ENCODE data around the gene PAPPA2. TPM values are rescaled to one million over a fixed set of nuclear protein-coding genes. Genes with fewer than 3 reads are reported as not detected.

PAPPA2 gene
- total and polyA plus RNA-seq, 3 experiments from 2014 or later: 0.29 to 0.55 TPM; not detected in 1

- ChIA-PET POLR2A (no interaction called here), CTCF (no interaction called here)
- no peaks in the 10 kb centered on the region for H3K27me3 Mint-ChIP-seq
- H3K4me3 ChIP-seq (ENCODE audit: low read length): no peak overlapping the region
- H3K4me1 Mint-ChIP-seq: no peaks in the 10 kb centered on the region
- H3K27ac ChIP-seq (ENCODE audit: low read depth, low read length): no peak overlapping the region
- no peak overlapping the region for H3K4me3 Mint-ChIP-seq
- peak in 2 of 5 donors; percentile 3 to 24 for DNase-seq
- H3K27me3 ChIP-seq (ENCODE audit: insufficient read depth, low read length, poor library complexity, severe bottlenecking): no peaks in the 10 kb centered on the region
- no peaks in the 10 kb centered on the region for H3K36me3 ChIP-seq (ENCODE audit: insufficient read depth, low read length)
- peaks cover 0 to 3% (median 0%) of the 10 kb centered on the region in 5 donors for H3K9me3 Mint-ChIP-seq
- no peaks in the 10 kb centered on the region for H3K9me3 ChIP-seq (ENCODE audit: low read length)
- no peaks in the 10 kb centered on the region for H3K36me3 Mint-ChIP-seq
- H3K4me1 ChIP-seq (ENCODE audit: insufficient read depth, low read length): no peaks in the 10 kb centered on the region
- no peak overlapping the region for H3K27ac Mint-ChIP-seq
Measured at GRCh38 chr1:176880955-176881595, 418.1 kb downstream of the PAPPA2 start.

- H3K4me1 Mint-ChIP-seq: no peaks in the 10 kb centered on the region
- no peak overlapping the region for H3K4me3 ChIP-seq (ENCODE audit: low read length)
- H3K9me3 Mint-ChIP-seq: peaks cover 0 to 3% (median 0%) of the 10 kb centered on the region in 5 donors
- no peak for DNase-seq
- no peaks in the 10 kb centered on the region for H3K9me3 ChIP-seq (ENCODE audit: low read length)
- no peak overlapping the region for H3K4me3 Mint-ChIP-seq
- H3K36me3 Mint-ChIP-seq: no peaks in the 10 kb centered on the region
- H3K27ac Mint-ChIP-seq: no peak overlapping the region
- no peaks in the 10 kb centered on the region for H3K36me3 ChIP-seq (ENCODE audit: insufficient read depth, low read length)
- H3K4me1 ChIP-seq (ENCODE audit: insufficient read depth, low read length): no peaks in the 10 kb centered on the region
- CTCF ChIA-PET: no interaction called here
- POLR2A ChIA-PET: no interaction called here
- H3K27me3 Mint-ChIP-seq: no peaks in the 10 kb centered on the region
- H3K27ac ChIP-seq (ENCODE audit: low read depth, low read length): no peak overlapping the region
- no peaks in the 10 kb centered on the region for H3K27me3 ChIP-seq (ENCODE audit: insufficient read depth, low read length, poor library complexity, severe bottlenecking)
Measured at GRCh38 chr1:176884286-176884685, 421.3 kb downstream of the PAPPA2 start.

- Histone ChIP-seq H3K27ac (ENCODE audit: low read depth, low read length) (no peak overlapping the region), H3K4me3 (ENCODE audit: low read length) (no peak overlapping the region), H3K36me3 (ENCODE audit: insufficient read depth, low read length) (no peaks in the 10 kb centered on the region), H3K27me3 (ENCODE audit: insufficient read depth, low read length, poor library complexity, severe bottlenecking) (no peaks in the 10 kb centered on the region), H3K4me1 (ENCODE audit: insufficient read depth, low read length) (no peaks in the 10 kb centered on the region), H3K9me3 (ENCODE audit: low read length) (no peaks in the 10 kb centered on the region)
- ChIA-PET CTCF (no interaction called here), POLR2A (no interaction called here)
- no peaks in the 10 kb centered on the region for H3K27me3 Mint-ChIP-seq
- no peaks in the 10 kb centered on the region for H3K36me3 Mint-ChIP-seq
- H3K9me3 Mint-ChIP-seq: peaks cover 0 to 3% (median 0%) of the 10 kb centered on the region in 5 donors
- no peaks in the 10 kb centered on the region for H3K4me1 Mint-ChIP-seq
- H3K27ac Mint-ChIP-seq: no peak overlapping the region
- no peak for DNase-seq
- no peak overlapping the region for H3K4me3 Mint-ChIP-seq
Measured at GRCh38 chr1:176884911-176885310, 421.9 kb downstream of the PAPPA2 start.

GRCh38 chr1:176885341-176885740, 422.4 kb downstream of the PAPPA2 start:
- Mint-ChIP-seq H3K27me3 (no peaks in the 10 kb centered on the region), H3K27ac (peak overlapping the region in 2 of 8 donors; percentile 4 to 20), H3K36me3 (no peaks in the 10 kb centered on the region), H3K9me3 (peaks cover 0 to 5% (median 0%) of the 10 kb centered on the region in 5 donors), H3K4me1 (no peaks in the 10 kb centered on the region), H3K4me3 (no peak overlapping the region)
- H3K4me1 ChIP-seq (ENCODE audit: insufficient read depth, low read length): no peaks in the 10 kb centered on the region
- H3K27ac ChIP-seq (ENCODE audit: low read depth, low read length): no peak overlapping the region
- no peaks in the 10 kb centered on the region for H3K36me3 ChIP-seq (ENCODE audit: insufficient read depth, low read length)
- POLR2A ChIA-PET: no interaction called here
- no peak for DNase-seq
- H3K4me3 ChIP-seq (ENCODE audit: low read length): no peak overlapping the region
- CTCF ChIA-PET: no interaction called here
- H3K9me3 ChIP-seq (ENCODE audit: low read length): no peaks in the 10 kb centered on the region
- no peaks in the 10 kb centered on the region for H3K27me3 ChIP-seq (ENCODE audit: insufficient read depth, low read length, poor library complexity, severe bottlenecking)

GRCh38 chr1:176885751-176886150, 422.8 kb downstream of the PAPPA2 start:
- no peaks in the 10 kb centered on the region for H3K4me1 ChIP-seq (ENCODE audit: insufficient read depth, low read length)
- no peaks in the 10 kb centered on the region for H3K36me3 ChIP-seq (ENCODE audit: insufficient read depth, low read length)
- no peaks in the 10 kb centered on the region for H3K36me3 Mint-ChIP-seq
- ChIA-PET CTCF (no interaction called here), POLR2A (no interaction called here)
- H3K9me3 ChIP-seq (ENCODE audit: low read length): no peaks in the 10 kb centered on the region
- no peak overlapping the region for H3K4me3 ChIP-seq (ENCODE audit: low read length)
- no peaks in the 10 kb centered on the region for H3K27me3 ChIP-seq (ENCODE audit: insufficient read depth, low read length, poor library complexity, severe bottlenecking)
- no peak overlapping the region for H3K27ac Mint-ChIP-seq
- H3K27ac ChIP-seq (ENCODE audit: low read depth, low read length): no peak overlapping the region
- H3K4me3 Mint-ChIP-seq: no peak overlapping the region
- no peaks in the 10 kb centered on the region for H3K27me3 Mint-ChIP-seq
- H3K4me1 Mint-ChIP-seq: no peaks in the 10 kb centered on the region
- peaks cover 0 to 7% (median 0%) of the 10 kb centered on the region in 5 donors for H3K9me3 Mint-ChIP-seq
- DNase-seq: no peak

GRCh38 chr1:176888471-176889032, 425.6 kb downstream of the PAPPA2 start:
- Histone ChIP-seq H3K36me3 (ENCODE audit: insufficient read depth, low read length) (no peaks in the 10 kb centered on the region), H3K27ac (ENCODE audit: low read depth, low read length) (no peak overlapping the region), H3K27me3 (ENCODE audit: insufficient read depth, low read length, poor library complexity, severe bottlenecking) (no peaks in the 10 kb centered on the region), H3K4me3 (ENCODE audit: low read length) (no peak overlapping the region), H3K9me3 (ENCODE audit: low read length) (no peaks in the 10 kb centered on the region), H3K4me1 (ENCODE audit: insufficient read depth, low read length) (no peaks in the 10 kb centered on the region)
- Mint-ChIP-seq H3K36me3 (no peaks in the 10 kb centered on the region), H3K4me1 (no peaks in the 10 kb centered on the region), H3K27ac (no peak overlapping the region), H3K4me3 (no peak overlapping the region), H3K9me3 (peaks cover 0 to 4% (median 1%) of the 10 kb centered on the region in 5 donors), H3K27me3 (no peaks in the 10 kb centered on the region)
- POLR2A ChIA-PET: no interaction called here
- no peak for DNase-seq
- CTCF ChIA-PET: no interaction called here

- POLR2A ChIA-PET: no interaction called here
- peaks cover 0 to 5% (median 1%) of the 10 kb centered on the region in 5 donors for H3K9me3 Mint-ChIP-seq
- CTCF ChIA-PET: no interaction called here
Measured at GRCh38 chr1:176893625-176894352, 430.8 kb downstream of the PAPPA2 start.

GRCh38 chr1:176894450-176894849, 431.5 kb downstream of the PAPPA2 start:
- Mint-ChIP-seq H3K9me3 (peaks cover 0 to 5% (median 1%) of the 10 kb centered on the region in 5 donors), H3K4me3 (no peak overlapping the region), H3K4me1 (peaks cover 4 to 8% (median 7%) of the 10 kb centered on the region in 3 donors), H3K27ac (no peak overlapping the region), H3K36me3 (no peaks in the 10 kb centered on the region), H3K27me3 (peaks cover 0 to 4% of the 10 kb centered on the region in 2 donors)
- ChIA-PET CTCF (no interaction called here), POLR2A (no interaction called here)
- Histone ChIP-seq H3K9me3 (ENCODE audit: low read length) (no peaks in the 10 kb centered on the region), H3K27ac (ENCODE audit: low read depth, low read length) (no peak overlapping the region), H3K27me3 (ENCODE audit: insufficient read depth, low read length, poor library complexity, severe bottlenecking) (no peaks in the 10 kb centered on the region), H3K4me1 (ENCODE audit: insufficient read depth, low read length) (no peaks in the 10 kb centered on the region), H3K36me3 (ENCODE audit: insufficient read depth, low read length) (no peaks in the 10 kb centered on the region), H3K4me3 (ENCODE audit: low read length) (no peak overlapping the region)
- no peak for DNase-seq

More at GRCh38 chr1:176893625-176894352, 430.8 kb downstream of the PAPPA2 start:
- Histone ChIP-seq H3K4me3 (ENCODE audit: low read length) (no peak overlapping the region), H3K27ac (ENCODE audit: low read depth, low read length) (no peak overlapping the region), H3K36me3 (ENCODE audit: insufficient read depth, low read length) (no peaks in the 10 kb centered on the region), H3K4me1 (ENCODE audit: insufficient read depth, low read length) (no peaks in the 10 kb centered on the region), H3K9me3 (ENCODE audit: low read length) (no peaks in the 10 kb centered on the region), H3K27me3 (ENCODE audit: insufficient read depth, low read length, poor library complexity, severe bottlenecking) (no peaks in the 10 kb centered on the region)
- Mint-ChIP-seq H3K27me3 (peaks cover 0 to 4% of the 10 kb centered on the region in 2 donors), H3K27ac (no peak overlapping the region), H3K36me3 (no peaks in the 10 kb centered on the region), H3K4me1 (peaks cover 4 to 8% (median 7%) of the 10 kb centered on the region in 3 donors), H3K4me3 (no peak overlapping the region)
- no peak for DNase-seq

All from CD8-positive, alpha-beta memory T cell (primary cell).